ENCODE results near the gene CCDC154. TPM values are rescaled to one million over a fixed set of nuclear protein-coding genes. Genes with fewer than 3 reads are reported as not detected.

CCDC154 gene
- total and polyA plus RNA-seq, 2 of the 4 experiments (the other 2 are of a cell fraction) = 0.09 TPM; not detected in 1

DNA sequence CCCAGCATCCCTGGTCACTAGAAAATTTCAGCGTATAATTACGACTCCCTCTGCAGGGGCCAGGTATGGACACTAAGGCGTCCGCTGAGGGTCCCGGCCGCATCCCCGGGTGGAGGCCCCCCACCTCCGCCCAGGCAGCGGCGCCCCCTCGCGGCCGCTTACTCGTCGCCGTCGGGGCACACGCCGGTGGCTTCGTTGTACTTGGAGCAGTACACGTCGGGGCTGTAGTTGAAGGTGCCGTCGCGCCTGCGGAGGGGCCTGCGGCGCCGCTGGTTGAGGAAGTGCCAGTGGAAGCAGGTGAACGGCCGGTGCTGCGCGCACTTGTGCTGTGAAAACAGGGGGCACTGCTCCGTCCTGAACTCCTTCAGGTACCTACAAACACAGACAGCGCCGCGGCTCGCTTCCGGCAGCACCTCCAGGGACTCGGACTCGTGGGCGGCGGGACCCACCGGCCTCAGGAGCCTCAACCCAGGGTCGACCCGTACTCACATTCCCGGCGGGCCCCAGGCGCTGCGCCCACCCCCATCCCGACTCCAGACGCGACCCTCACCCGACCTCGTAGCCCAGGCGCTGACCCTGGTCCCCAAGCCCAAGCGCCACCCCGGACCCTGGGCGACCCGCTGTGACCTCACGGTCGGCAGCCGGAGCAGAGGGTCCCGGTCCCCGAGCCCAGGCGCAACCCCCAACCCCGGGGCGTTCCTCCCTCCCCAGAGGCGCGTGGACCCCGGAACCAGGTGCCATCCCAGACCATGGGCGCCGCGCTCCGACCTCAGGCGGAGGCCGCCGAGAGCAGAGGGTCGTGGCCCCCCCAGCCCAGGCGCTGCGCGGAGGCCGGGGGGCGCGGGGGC, 30.4 kb downstream of the CCDC154 start:
- H3K14ac ChIP-seq (replicated peaks; ENCODE audit: low read depth, low read length) = no peak overlapping the region; the same call in 1 of the 2 replicates
- no peak overlapping the region for H3K56ac ChIP-seq (ENCODE audit: extremely low read depth, insufficient read depth, low read length)
- H3K4me1 ChIP-seq (ENCODE audit: control insufficient read depth, insufficient read depth, low read length) = no peaks in the 10 kb centered on the region; the same call in 1 of the 2 replicates
- peak overlapping the region; percentile 75 for H3K4ac ChIP-seq (ENCODE audit: low read depth, low read length)
- peak overlapping the region; percentile 66; the same call in 1 of the 2 replicates for H3K23ac ChIP-seq (ENCODE audit: low read depth, low read length)
- 8% methylated on average over 25 of the region's 85 CpGs; no CpG with 5 or more reads in 1 of the 2 experiments for WGBS, 2 experiments (ENCODE audit: extremely low coverage in 2 of 2, insufficient read length in 1 of 2)
- ChIA-PET POLR2A (ENCODE audit: unreplicated experiment) (no interaction called here), CTCF (no interaction called here)
- intact Hi-C loops (cut with micrococcal nuclease) = no loop called here
- peak overlapping the region; percentile 75 for H2BK5ac ChIP-seq (ENCODE audit: low read depth, low read length, poor library complexity, severe bottlenecking)
- H3K9me1 ChIP-seq (ENCODE audit: insufficient read depth, low read length) = no peaks in the 10 kb centered on the region
- peak overlapping the region; percentile 53 for H3K27ac ChIP-seq (ENCODE audit: insufficient read depth, low read length)
- no peaks in the 10 kb centered on the region for H4K20me1 ChIP-seq (ENCODE audit: insufficient read depth, low read length)
- peak overlapping the region; percentile 33 to 65; a peak in 2 of 4 replicates for H4K8ac ChIP-seq (ENCODE audit: low read depth in 2 of 2, low read length in 2 of 2)
- H3K27me3 ChIP-seq (ENCODE audit: control insufficient read depth, insufficient read depth, low read length) = no peaks in the 10 kb centered on the region
- peak overlapping the region; percentile 93 for H2AK9ac ChIP-seq (replicated peaks; ENCODE audit: low read depth, low read length, poor library complexity)
- dilution Hi-C loops (cut with HindIII; ENCODE audit: low sequenced_read_pairs, unreplicated experiment) = no loop called here
- H2BK20ac ChIP-seq (ENCODE audit: low read depth, low read length) = 0 out of 2 replicates have a peak overlapping the region, but pooled peaks have one; percentile 24
- peak overlapping the region; percentile 85 for H3K4me3 ChIP-seq (ENCODE audit: insufficient read depth, low read depth, low read length)
- peak overlapping the region; percentile 26 for H4K5ac ChIP-seq (ENCODE audit: low read depth, low read length)
- peaks cover 13 to 30% of the 10 kb centered on the region in 2 experiments; a peak in 3 of 4 replicates for H3K79me1 ChIP-seq (ENCODE audit: low read depth in 1 of 2, low read length in 2 of 2)
- BruUV-seq (replicated peaks) = no TSS peak
- ATAC-seq (ENCODE audit: low read depth) = peak; percentile 46
- TF ChIP-seq FOS (IDR thresholded peaks at IDR 0.05; ENCODE audit: low read depth, low read length) (no peak), CHD1 (IDR thresholded peaks at IDR 0.05; ENCODE audit: low read depth, low read length) (no peak), CEBPB (IDR thresholded peaks at IDR 0.05; ENCODE audit: low read depth, low read length) (no peak), POLR2A (IDR thresholded peaks at IDR 0.05; ENCODE audit: low read depth, low read length) (no peak), MXI1 (IDR thresholded peaks at IDR 0.05; ENCODE audit: borderline replicate concordance, low read depth, low read length) (no peak), CTCF (conservative IDR thresholded peaks at IDR 0.05; ENCODE audit: low read depth, low read length) (peak; percentile 52), SMC3 (IDR thresholded peaks at IDR 0.05; ENCODE audit: low read depth, low read length) (0 out of 2 replicates have a peak, but pooled peaks have one; percentile 7), MAFK (IDR thresholded peaks at IDR 0.05; ENCODE audit: low read depth, low read length) (no peak), RAD21 (IDR thresholded peaks at IDR 0.05; ENCODE audit: low read length) (peak; percentile 38), MAZ (IDR thresholded peaks at IDR 0.05; ENCODE audit: borderline replicate concordance, low read depth, low read length) (peak; percentile 43; the same call in 1 of the 2 replicates)
- TF ChIP-seq, protein P1, sequence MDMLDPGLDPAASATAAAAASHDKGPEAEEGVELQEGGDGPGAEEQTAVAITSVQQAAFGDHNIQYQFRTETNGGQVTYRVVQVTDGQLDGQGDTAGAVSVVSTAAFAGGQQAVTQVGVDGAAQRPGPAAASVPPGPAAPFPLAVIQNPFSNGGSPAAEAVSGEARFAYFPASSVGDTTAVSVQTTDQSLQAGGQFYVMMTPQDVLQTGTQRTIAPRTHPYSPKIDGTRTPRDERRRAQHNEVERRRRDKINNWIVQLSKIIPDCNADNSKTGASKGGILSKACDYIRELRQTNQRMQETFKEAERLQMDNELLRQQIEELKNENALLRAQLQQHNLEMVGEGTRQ (IDR thresholded peaks at IDR 0.05; ENCODE audit: low read depth, low read length) = no peak
- H3K9me3 ChIP-seq (ENCODE audit: control insufficient read depth, insufficient read depth, low read length) = no peaks in the 10 kb centered on the region
- H4K91ac ChIP-seq (ENCODE audit: insufficient read depth, low read depth, low read length) = no peak overlapping the region
- in situ Hi-C loops (cut with MboI; ENCODE audit: low sequenced_read_pairs) = no loop called here
- DNase-seq = peak; percentile 27
- no peak overlapping the region for H2BK15ac ChIP-seq (ENCODE audit: low read depth, low read length)
- no peak overlapping the region for H2BK120ac ChIP-seq (ENCODE audit: low read depth, low read length)
- H3K9ac ChIP-seq (ENCODE audit: low read depth, low read length) = peak overlapping the region; percentile 77
- peaks cover 9% of the 10 kb centered on the region for H3K36me3 ChIP-seq (ENCODE audit: control insufficient read depth, insufficient read depth, low read length)
- H3K18ac ChIP-seq (ENCODE audit: low read depth, low read length) = no peak overlapping the region; the same call in 1 of the 2 replicates
- H2AK5ac ChIP-seq (ENCODE audit: low read depth, low read length) = peak overlapping the region; percentile 43; the same call in 1 of the 2 replicates
- H2AFZ ChIP-seq (replicated peaks; ENCODE audit: low read length, poor library complexity) = peak overlapping the region; percentile 94
- peak overlapping the region; percentile 86 for H3K4me2 ChIP-seq (ENCODE audit: low read depth, low read length)

Measured in IMR-90 (cell line).